ENCODE measurements around the gene HLA-DQB2. TPM values are rescaled to one million over a fixed set of nuclear protein-coding genes. Genes with fewer than 3 reads are reported as not detected.
A peak's percentile ranks its signal among the peaks of the same experiment; 100 is the strongest.

HLA-DQB2 gene
- total and polyA plus RNA-seq, 9 of the 15 experiments (the other 6 are each of a cell fraction or from before 2014, with no cell fraction given), result not detected

- peaks cover 19 to 51% of the 10 kb centered on the region in 2 experiments; a peak in 4 of 5 replicates for H3K27me3 ChIP-seq (ENCODE audit: control insufficient read depth in 2 of 2, insufficient read depth in 2 of 2, low read length in 2 of 2)
- CTCF ChIA-PET (ENCODE audit: low intra/inter-chr PET ratio), result no interaction called here
- intact Hi-C loops (cut with micrococcal nuclease), result no loop called here
Observed at GRCh38 chr6:32759669-32760068, 3.7 kb downstream of the HLA-DQB2 start.

GRCh38 chr6:32752580-32752979 lies 10.8 kb downstream of the HLA-DQB2 start:
- no peak for FAIRE-seq
- peak; percentile 33 for TF ChIP-seq MEIS2 (IDR thresholded peaks at IDR 0.05; ENCODE audit: partially characterized antibody)
- TF ChIP-seq ETV6 (IDR thresholded peaks at IDR 0.05; ENCODE audit: borderline replicate concordance in 1 of 2, low read depth in 2 of 2, low read length in 1 of 2), result no peak
- no peak for TF ChIP-seq ETV6 (CRISPR knock-in tag; IDR thresholded peaks at IDR 0.05; ENCODE audit: borderline replicate concordance)
- no peak for TF ChIP-seq PBX2 (CRISPR knock-in tag; IDR thresholded peaks at IDR 0.05; ENCODE audit: low read depth)
- peak; percentile 52 for TF ChIP-seq PBX2 (tag; conservative IDR thresholded peaks at IDR 0.05; ENCODE audit: low read depth)
- CTCF ChIA-PET (ENCODE audit: low intra/inter-chr PET ratio), result no interaction called here
- H3K9me1 ChIP-seq (ENCODE audit: control insufficient read depth, insufficient read depth, low read length), result no peaks in the 10 kb centered on the region
- under 1% methylated on average over 8 of the region's 8 CpGs for WGBS (ENCODE audit: insufficient coverage, low coverage, missing lambda C conversion rate)
- H4K20me1 ChIP-seq (replicated peaks; ENCODE audit: control insufficient read depth, insufficient read depth, low read length), result no peaks in the 10 kb centered on the region
- POLR2A ChIA-PET, result interaction anchor here (0.8 kb wide), 1 partner anchor 8 kb away, joined by 4 read pairs; no protein-coding TSS in a partner anchor
- in situ Hi-C loops (cut with MboI), result no loop called here
- H2AFZ ChIP-seq (ENCODE audit: low read depth, low read length), result no peak overlapping the region
- peaks cover 0 to 14% of the 10 kb centered on the region in 2 experiments; a peak in 2 of 5 replicates for H3K27me3 ChIP-seq (ENCODE audit: control insufficient read depth in 2 of 2, insufficient read depth in 2 of 2, low read length in 2 of 2)
- H3K9me3 ChIP-seq (replicated peaks; ENCODE audit: control insufficient read depth, insufficient read depth, low read depth, low read length), result no peaks in the 10 kb centered on the region
- no peaks in the 10 kb centered on the region for H3K4me1 ChIP-seq (replicated peaks in 1 of 2; ENCODE audit: control insufficient read depth in 2 of 2, insufficient read depth in 2 of 2, low read length in 2 of 2)
- intact Hi-C loops (cut with micrococcal nuclease), result loop anchor here (5.0 kb wide), 1 partner anchor 100 kb away; no protein-coding TSS in a partner anchor
- BruUV-seq (replicated peaks), result no TSS peak
- H3K4me2 ChIP-seq (ENCODE audit: insufficient read depth, low read length), result no peak overlapping the region
- ATAC-seq, result no peak
- no peak overlapping the region for H3K27ac ChIP-seq (ENCODE audit: extremely low read depth, low read depth, low read length)
- H3K4me3 ChIP-seq, result no peak overlapping the region
- H3K9ac ChIP-seq (ENCODE audit: insufficient read depth in 1 of 2, low read depth in 2 of 2, low read length in 2 of 2), result no peak overlapping the region
- H3K79me2 ChIP-seq (ENCODE audit: control insufficient read depth, insufficient read depth, low read length), result no peaks in the 10 kb centered on the region
- H3K36me3 ChIP-seq (ENCODE audit: control insufficient read depth, insufficient read depth, low read length), result no peaks in the 10 kb centered on the region
- no peak for DNase-seq (ENCODE audit: extremely low read depth in 1 of 4, low spot score in 3 of 4)

More at GRCh38 chr6:32759669-32760068, 3.7 kb downstream of the HLA-DQB2 start:
- peak; percentile 64 for TF ChIP-seq MAFF (IDR thresholded peaks at IDR 0.05; ENCODE audit: low read length)
- TF ChIP-seq MAFK (IDR thresholded peaks at IDR 0.05; ENCODE audit: low read length), result peak; percentile 69
- TF ChIP-seq MAFG (tag; conservative IDR thresholded peaks at IDR 0.05), result peak; percentile 50
- no peak for TF ChIP-seq MYBL2 (IDR thresholded peaks at IDR 0.05; ENCODE audit: low read depth)
- no peak for TF ChIP-seq MYBL2 (CRISPR knock-in tag; IDR thresholded peaks at IDR 0.05; ENCODE audit: borderline replicate concordance)
- TF ChIP-seq ZNF316 (IDR thresholded peaks at IDR 0.05), result peak; percentile 35; the same call in 1 of the 2 replicates
- DNase-seq (ENCODE audit: extremely low read depth in 1 of 4, low spot score in 3 of 4) (no peak), FAIRE-seq (no peak), ATAC-seq (no peak)
- Histone ChIP-seq H3K4me2 (ENCODE audit: insufficient read depth, low read length) (no peak overlapping the region), H3K9ac (ENCODE audit: insufficient read depth in 1 of 2, low read depth in 2 of 2, low read length in 2 of 2) (no peak overlapping the region), H3K4me1 (replicated peaks in 1 of 2; ENCODE audit: control insufficient read depth in 2 of 2, insufficient read depth in 2 of 2, low read length in 2 of 2) (peaks cover 0 to 8% of the 10 kb centered on the region in 2 experiments; a peak in 1 of 5 replicates), H2AFZ (ENCODE audit: low read depth, low read length) (no peak overlapping the region), H3K9me3 (replicated peaks; ENCODE audit: control insufficient read depth, insufficient read depth, low read depth, low read length) (no peaks in the 10 kb centered on the region), H3K9me1 (ENCODE audit: control insufficient read depth, insufficient read depth, low read length) (no peaks in the 10 kb centered on the region), H3K79me2 (ENCODE audit: control insufficient read depth, insufficient read depth, low read length) (no peaks in the 10 kb centered on the region), H3K4me3 (no peak overlapping the region), H3K27ac (ENCODE audit: extremely low read depth, low read depth, low read length) (no peak overlapping the region), H4K20me1 (replicated peaks; ENCODE audit: control insufficient read depth, insufficient read depth, low read length) (no peaks in the 10 kb centered on the region), H3K36me3 (ENCODE audit: control insufficient read depth, insufficient read depth, low read length) (no peaks in the 10 kb centered on the region)
- in situ Hi-C loops (cut with MboI), result loop anchor here (5.0 kb wide), 1 partner anchor 97 kb away; no protein-coding TSS in a partner anchor
- 0% methylated on average over 1 of the region's 1 CpG for WGBS (ENCODE audit: insufficient coverage, low coverage, missing lambda C conversion rate)
- POLR2A ChIA-PET, result no interaction called here
- BruUV-seq (replicated peaks), result no TSS peak
